SU-DHL-6 (cell line): Measurements from ENCODE around the gene ZC3H18.

Experiments
- EZH2phosphoT487 ChIP-seq: fragments of 200-600 bp; sonication (generic), shearing (Covaris generic); conservative IDR thresholded peaks from 2 replicates; pipeline ENCODE4 v1.6.1; 2018; ENCODE audit warnings: mild to moderate bottlenecking, antibody characterized with exemption, low read length, moderate library complexity, mixed read lengths
- TF ChIP-seq, protein P1 (sequence below): fragments of 200-600 bp; sonication (generic); IDR thresholded peaks from one replicate; pipeline ENCODE4 v1.5.1; 2017; ENCODE audit warnings: antibody characterized with exemption, mild to moderate bottlenecking, low read length, moderate library complexity; ENCODE audit not compliant: insufficient read depth, poor library complexity, severe bottlenecking

DNA sequence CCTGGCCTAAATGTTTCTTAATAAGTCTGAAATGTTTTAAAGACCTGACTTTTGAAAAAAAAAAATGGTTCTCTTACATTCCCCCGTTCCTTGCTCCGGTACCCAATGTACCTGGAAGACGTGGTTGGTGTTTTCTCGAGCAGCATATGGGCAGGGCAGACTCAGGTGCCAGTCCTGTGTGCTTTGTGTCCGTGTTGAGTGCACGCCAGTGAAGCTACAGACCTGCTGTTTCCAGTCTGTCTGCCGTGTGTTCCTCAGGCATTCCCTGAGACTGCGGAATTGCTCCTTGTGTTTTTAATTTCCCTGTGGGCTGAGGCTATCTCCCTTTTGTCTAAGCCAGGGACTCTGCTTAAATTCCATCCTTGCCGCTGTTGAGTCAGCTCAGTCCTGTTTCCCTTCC is 56.4 kb downstream of the ZC3H18 start:
- TF ChIP-seq, protein P1, sequence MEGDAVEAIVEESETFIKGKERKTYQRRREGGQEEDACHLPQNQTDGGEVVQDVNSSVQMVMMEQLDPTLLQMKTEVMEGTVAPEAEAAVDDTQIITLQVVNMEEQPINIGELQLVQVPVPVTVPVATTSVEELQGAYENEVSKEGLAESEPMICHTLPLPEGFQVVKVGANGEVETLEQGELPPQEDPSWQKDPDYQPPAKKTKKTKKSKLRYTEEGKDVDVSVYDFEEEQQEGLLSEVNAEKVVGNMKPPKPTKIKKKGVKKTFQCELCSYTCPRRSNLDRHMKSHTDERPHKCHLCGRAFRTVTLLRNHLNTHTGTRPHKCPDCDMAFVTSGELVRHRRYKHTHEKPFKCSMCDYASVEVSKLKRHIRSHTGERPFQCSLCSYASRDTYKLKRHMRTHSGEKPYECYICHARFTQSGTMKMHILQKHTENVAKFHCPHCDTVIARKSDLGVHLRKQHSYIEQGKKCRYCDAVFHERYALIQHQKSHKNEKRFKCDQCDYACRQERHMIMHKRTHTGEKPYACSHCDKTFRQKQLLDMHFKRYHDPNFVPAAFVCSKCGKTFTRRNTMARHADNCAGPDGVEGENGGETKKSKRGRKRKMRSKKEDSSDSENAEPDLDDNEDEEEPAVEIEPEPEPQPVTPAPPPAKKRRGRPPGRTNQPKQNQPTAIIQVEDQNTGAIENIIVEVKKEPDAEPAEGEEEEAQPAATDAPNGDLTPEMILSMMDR: no peak
- no peak for TF ChIP-seq EZH2phosphoT487
